CD4-positive, alpha-beta T cell (primary cell): Measurements from ENCODE around the gene CPHXL2. TPM values are rescaled to one million over a fixed set of nuclear protein-coding genes. Genes with fewer than 3 reads are reported as not detected.
A peak's percentile ranks its signal among the peaks of the same experiment; 100 is the strongest.

Source experiments
- ATAC-seq: fragments of 200-7000 bp; cut with Tn5 transposase; one replicate; pipeline ENCODE4 v1.10.0; 2022; ENCODE audit warnings: mild to moderate bottlenecking; ENCODE audit not compliant: poor library complexity
- CTCF ChIA-PET: fragments of 350-600 bp; sonication (Branson Sonifier 250); formaldehyde crosslinking; loops from one replicate; lab custom pipeline; 2021; ENCODE audit warnings: antibody characterized with exemption, inconsistent platforms; lab: Charles Lee
- POLR2A ChIA-PET: fragments of 350-600 bp; sonication (Branson Sonifier 250); formaldehyde crosslinking; loops from one replicate; lab custom pipeline; 2021; ENCODE audit warnings: antibody characterized with exemption, inconsistent platforms; lab: Charles Lee
- DNase-seq, 14 experiments: peaks; one replicate each; pipeline ENCODE4 v3.0.0-alpha.2; 2013 to 2020; ENCODE audit warnings: mixed read lengths in 2 of 14
- H3K27ac ChIP-seq, 2 donors: one replicate each; pipeline versions ENCODE4 v1.5.1 to v1.7.0; 2013; ENCODE audit warnings: low read length in 2 of 2, low read depth in 1 of 2, mild to moderate bottlenecking in 1 of 2
- H3K27me3 ChIP-seq, 2 experiments: 1 replicate in 1 of 2; 2 replicates in 1 of 2; pipeline versions ENCODE4 v1.6.1 to v1.7.0; 2013; ENCODE audit warnings: low read length in 2 of 2, control low read depth in 1 of 2, mild to moderate bottlenecking in 1 of 2, moderate library complexity in 1 of 2; ENCODE audit not compliant: insufficient read depth in 2 of 2, control insufficient read depth in 1 of 2
- H3K36me3 ChIP-seq: one replicate; pipeline ENCODE4 v1.6.1; 2013; ENCODE audit warnings: low read length, control low read depth; ENCODE audit not compliant: insufficient read depth
- H3K4me1 ChIP-seq: one replicate; pipeline ENCODE4 v1.6.1; 2013; ENCODE audit warnings: low read length, control low read depth; ENCODE audit not compliant: insufficient read depth
- H3K4me3 ChIP-seq: one replicate; pipeline ENCODE4 v1.5.1; 2013; ENCODE audit warnings: mild to moderate bottlenecking, low read length, moderate library complexity
- H3K9me3 ChIP-seq, 2 experiments: 1 replicate in 1 of 2; 2 replicates in 1 of 2; pipeline versions ENCODE4 v1.6.1 to v1.7.0; 2013; ENCODE audit warnings: low read length in 2 of 2, mild to moderate bottlenecking in 2 of 2, control low read depth in 1 of 2, moderate library complexity in 1 of 2; ENCODE audit not compliant: control insufficient read depth in 1 of 2, insufficient read depth in 1 of 2
- H3K27ac Mint-ChIP-seq: one replicate; pipeline ENCODE4 v1.8.0; 2020; ENCODE audit warnings: mixed read lengths
- H3K27me3 Mint-ChIP-seq: one replicate; pipeline ENCODE4 v1.8.0; 2021; ENCODE audit warnings: mixed read lengths
- H3K36me3 Mint-ChIP-seq: one replicate; pipeline ENCODE4 v1.8.0; 2021; ENCODE audit warnings: low read depth, mixed read lengths
- H3K4me1 Mint-ChIP-seq: one replicate; pipeline ENCODE4 v1.8.0; 2021; ENCODE audit warnings: low read depth, mixed read lengths
- H3K4me3 Mint-ChIP-seq: one replicate; pipeline ENCODE4 v1.8.0; 2020; ENCODE audit warnings: mild to moderate bottlenecking, mixed read lengths
- H3K9me3 Mint-ChIP-seq: one replicate; pipeline ENCODE4 v1.8.0; 2020; ENCODE audit warnings: mixed read lengths
- intact Hi-C, 2 experiments: fragments of 100-400 bp; cut with DNase I in 1 of 2; cut with micrococcal nuclease in 1 of 2; formaldehyde crosslinking; loops; one replicate each; pipeline versions ENCODE4 v1.15.1 to v1.9.0; 2023 to 2025; cut with DNase I, micrococcal nuclease
- total RNA-seq, 174 experiments: library from RNA in 2 of 174; stranded (reverse) in 2 of 174; gene quantifications; one replicate each; pipeline ENCODE4 v1.2.3 and lab custom pipeline; 2021 to 2026
- TF ChIP-seq, protein P1 (sequence below): fragments of 200-600 bp; IDR thresholded peaks from one replicate; pipeline ENCODE4 v1.8.0; 2022; ENCODE audit warnings: antibody characterized with exemption, mild to moderate bottlenecking

CPHXL2 gene
- total RNA-seq, 2 experiments from 2014 or later, result not detected

DNA sequence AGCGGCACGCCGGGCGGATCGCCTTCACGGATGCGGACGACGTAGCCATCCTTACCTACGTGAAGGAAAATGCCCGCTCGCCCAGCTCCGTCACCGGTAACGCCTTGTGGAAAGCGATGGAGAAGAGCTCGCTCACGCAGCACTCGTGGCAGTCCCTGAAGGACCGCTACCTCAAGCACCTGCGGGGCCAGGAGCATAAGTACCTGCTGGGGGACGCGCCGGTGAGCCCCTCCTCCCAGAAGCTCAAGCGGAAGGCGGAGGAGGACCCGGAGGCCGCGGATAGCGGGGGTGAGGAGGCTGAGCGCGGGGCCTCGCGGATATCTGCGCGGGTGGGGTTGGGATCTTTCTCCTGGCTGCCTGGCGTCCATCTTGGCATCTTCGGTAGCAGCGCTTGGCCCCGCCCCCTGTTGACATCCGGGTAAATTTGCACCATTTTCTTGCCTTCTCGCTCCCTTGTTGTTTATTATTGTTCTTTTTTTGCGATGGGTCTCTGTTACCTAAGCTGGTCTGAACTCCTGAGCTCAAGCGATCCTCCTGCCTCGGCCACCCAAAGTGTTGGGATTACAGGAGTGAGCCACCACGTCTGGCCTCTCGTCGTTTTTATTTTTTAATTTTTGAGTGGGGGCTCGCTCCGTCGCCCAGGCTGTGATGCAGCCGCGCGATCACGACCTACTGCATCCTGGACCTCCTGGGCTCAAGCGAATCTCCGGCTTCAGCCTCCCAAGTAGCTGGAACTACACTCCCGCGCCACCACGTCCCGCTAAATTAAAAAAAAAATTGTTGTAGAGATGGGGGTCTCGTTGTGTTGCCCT, 28.3 kb downstream of the CPHXL2 start:
- ChIA-PET POLR2A (interaction anchor here (0.8 to 6.0 kb wide), 33 partner anchors 8 to 1564 kb away, joined by 3 to 239 read pairs (median 8); partner anchors contain the start of genes ADAT1, CFDP1, GABARAPL2 and MON1B), CTCF (interaction anchor here (1.2 to 3.5 kb wide), 4 partner anchors 16 to 184 kb away, joined by 5 to 15 read pairs (median 9); partner anchors contain the start of genes ADAT1 and TMEM170A)
- DNase-seq (peak; percentile 76 to 93 (median 85)), ATAC-seq (peak; percentile 50)
- Mint-ChIP-seq H3K27me3 (no peaks in the 10 kb centered on the region), H3K9me3 (no peaks in the 10 kb centered on the region), H3K4me3 (peak overlapping the region; percentile 97), H3K4me1 (peaks cover 71% of the 10 kb centered on the region), H3K27ac (peak overlapping the region; percentile 100), H3K36me3 (peaks cover 75% of the 10 kb centered on the region)
- H3K4me3 ChIP-seq, result peak overlapping the region; percentile 82
- H3K27ac ChIP-seq, result peak overlapping the region; percentile 95 to 96
- H3K27me3 ChIP-seq, result no peaks in the 10 kb centered on the region
- peaks cover 45% of the 10 kb centered on the region for H3K4me1 ChIP-seq
- TF ChIP-seq, protein P1, sequence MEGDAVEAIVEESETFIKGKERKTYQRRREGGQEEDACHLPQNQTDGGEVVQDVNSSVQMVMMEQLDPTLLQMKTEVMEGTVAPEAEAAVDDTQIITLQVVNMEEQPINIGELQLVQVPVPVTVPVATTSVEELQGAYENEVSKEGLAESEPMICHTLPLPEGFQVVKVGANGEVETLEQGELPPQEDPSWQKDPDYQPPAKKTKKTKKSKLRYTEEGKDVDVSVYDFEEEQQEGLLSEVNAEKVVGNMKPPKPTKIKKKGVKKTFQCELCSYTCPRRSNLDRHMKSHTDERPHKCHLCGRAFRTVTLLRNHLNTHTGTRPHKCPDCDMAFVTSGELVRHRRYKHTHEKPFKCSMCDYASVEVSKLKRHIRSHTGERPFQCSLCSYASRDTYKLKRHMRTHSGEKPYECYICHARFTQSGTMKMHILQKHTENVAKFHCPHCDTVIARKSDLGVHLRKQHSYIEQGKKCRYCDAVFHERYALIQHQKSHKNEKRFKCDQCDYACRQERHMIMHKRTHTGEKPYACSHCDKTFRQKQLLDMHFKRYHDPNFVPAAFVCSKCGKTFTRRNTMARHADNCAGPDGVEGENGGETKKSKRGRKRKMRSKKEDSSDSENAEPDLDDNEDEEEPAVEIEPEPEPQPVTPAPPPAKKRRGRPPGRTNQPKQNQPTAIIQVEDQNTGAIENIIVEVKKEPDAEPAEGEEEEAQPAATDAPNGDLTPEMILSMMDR, result no peak
- no peaks in the 10 kb centered on the region for H3K9me3 ChIP-seq
- H3K36me3 ChIP-seq, result peaks cover 17% of the 10 kb centered on the region
- intact Hi-C loops, result loop anchor here (1.0 to 10.0 kb wide), 7 partner anchors 81 to 1544 kb away; partner anchors contain the start of genes CFDP1 (in 1 of the 2), GABARAPL2 (in 1 of the 2), MON1B (in 1 of the 2) and RFWD3 (in 1 of the 2)

DNA sequence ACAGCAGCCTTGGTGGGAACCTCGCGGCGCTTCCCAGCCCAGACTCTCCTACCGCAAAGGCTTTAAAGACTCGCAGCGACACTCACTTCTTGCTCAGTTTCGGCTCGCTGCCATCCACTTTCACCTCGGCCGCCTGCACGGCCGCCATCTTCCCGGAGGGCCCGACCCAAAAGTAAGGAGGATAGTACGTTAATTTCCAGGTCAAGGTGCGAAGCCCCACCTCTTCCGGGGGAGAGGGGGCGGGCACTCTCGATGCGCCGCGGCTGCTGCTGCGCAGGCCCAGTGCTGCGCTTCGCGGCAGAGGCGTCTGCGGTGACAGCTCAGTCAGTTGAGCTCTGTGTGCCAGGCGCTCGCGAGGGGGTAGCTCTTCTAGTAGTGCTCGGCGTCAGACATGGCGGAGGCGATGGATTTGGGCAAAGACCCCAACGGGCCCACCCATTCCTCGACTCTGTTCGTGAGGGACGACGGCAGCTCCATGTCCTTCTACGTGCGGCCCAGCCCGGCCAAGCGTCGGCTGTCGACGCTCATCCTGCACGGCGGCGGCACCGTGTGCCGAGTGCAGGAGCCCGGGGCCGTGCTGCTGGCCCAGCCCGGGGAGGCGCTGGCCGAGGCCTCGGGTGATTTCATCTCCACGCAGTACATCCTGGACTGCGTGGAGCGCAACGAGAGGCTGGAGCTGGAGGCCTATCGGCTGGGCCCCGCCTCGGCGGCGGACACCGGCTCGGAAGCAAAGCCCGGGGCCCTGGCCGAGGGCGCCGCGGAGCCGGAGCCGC, 29.1 kb downstream of the CPHXL2 start, which contains the start of the genes KARS1 and TERF2IP:
TSS of gene KARS1 (minus strand) at position 174 of the 773 bp plus-strand sequence. CDS start at position 148, 26 bp downstream.
TSS of gene TERF2IP (plus strand) at position 282 of the 773 bp plus-strand sequence. CDS start at position 392, 110 bp downstream.
- POLR2A ChIA-PET, result interaction anchor here (0.6 to 6.0 kb wide), 32 partner anchors 9 to 1565 kb away, joined by 3 to 239 read pairs (median 8); partner anchors contain the start of genes ADAT1, CFDP1, GABARAPL2 and MON1B
- intact Hi-C loops, result loop anchor here (1.0 to 10.0 kb wide), 10 partner anchors 24 to 1545 kb away; partner anchors contain the start of genes ADAT1 (in 2 of the 2), GABARAPL2 (in 2 of the 2), CFDP1 (in 1 of the 2) and MON1B (in 1 of the 2)

More for the DNA sequence above, 29.1 kb downstream of the CPHXL2 start, which contains the start of the genes KARS1 and TERF2IP:
- Histone ChIP-seq H3K27me3 (no peaks in the 10 kb centered on the region), H3K36me3 (peaks cover 21% of the 10 kb centered on the region), H3K4me1 (peaks cover 42% of the 10 kb centered on the region), H3K27ac (peak within 1 kb of the TSS; percentile 95 to 96), H3K9me3 (no peaks in the 10 kb centered on the region), H3K4me3 (peak within 1 kb of the TSS; percentile 82)
- H3K4me1 Mint-ChIP-seq, result peaks cover 68% of the 10 kb centered on the region
- peaks cover 75% of the 10 kb centered on the region for H3K36me3 Mint-ChIP-seq
- peak within 1 kb of the TSS; percentile 100 for H3K27ac Mint-ChIP-seq
- CTCF ChIA-PET, result interaction anchor here (0.9 to 3.5 kb wide), 4 partner anchors 26 to 183 kb away, joined by 5 to 15 read pairs (median 9); partner anchors contain the start of genes ADAT1 and TMEM170A
- H3K27me3 Mint-ChIP-seq, result no peaks in the 10 kb centered on the region
- DNase-seq (peak; percentile 90 to 98 (median 94)), ATAC-seq (peak; percentile 82)
- peak within 1 kb of the TSS; percentile 98 for H3K4me3 Mint-ChIP-seq
- TF ChIP-seq, protein P1, result no peak
- H3K9me3 Mint-ChIP-seq, result no peaks in the 10 kb centered on the region
